ENCODE measurements around the gene RASAL2. TPM values are rescaled to one million over a fixed set of nuclear protein-coding genes. Genes with fewer than 3 reads are reported as not detected.

Gene RASAL2
- total RNA-seq, 1 donor = 0.84 TPM

GRCh38 chr1:178529364-178530036, 435.6 kb downstream of the RASAL2 start:
- Histone ChIP-seq H3K27me3 (ENCODE audit: insufficient read depth, low read length) (no peaks in the 10 kb centered on the region), H3K4me1 (ENCODE audit: insufficient read depth, low read length) (peaks cover 8% of the 10 kb centered on the region), H3K4me3 (ENCODE audit: low read length) (no peak overlapping the region), H3K9me3 (ENCODE audit: low read depth, low read length) (no peaks in the 10 kb centered on the region)

- peaks cover 8% of the 10 kb centered on the region for H3K4me1 ChIP-seq (ENCODE audit: insufficient read depth, low read length)
- no peak overlapping the region for H3K4me3 ChIP-seq (ENCODE audit: low read length)
- H3K27me3 ChIP-seq (ENCODE audit: insufficient read depth, low read length) = no peaks in the 10 kb centered on the region
- H3K9me3 ChIP-seq (ENCODE audit: low read depth, low read length) = no peaks in the 10 kb centered on the region
Measured at GRCh38 chr1:178530037-178530402, 436.1 kb downstream of the RASAL2 start.

- H3K4me3 ChIP-seq (ENCODE audit: low read length) = no peak overlapping the region
- H3K4me1 ChIP-seq (ENCODE audit: insufficient read depth, low read length) = peaks cover 8% of the 10 kb centered on the region
- no peaks in the 10 kb centered on the region for H3K9me3 ChIP-seq (ENCODE audit: low read depth, low read length)
- no peaks in the 10 kb centered on the region for H3K27me3 ChIP-seq (ENCODE audit: insufficient read depth, low read length)
Measured at GRCh38 chr1:178530502-178530901, 436.6 kb downstream of the RASAL2 start.

- Histone ChIP-seq H3K4me3 (ENCODE audit: low read length) (no peak overlapping the region), H3K9me3 (ENCODE audit: low read depth, low read length) (no peaks in the 10 kb centered on the region), H3K4me1 (ENCODE audit: insufficient read depth, low read length) (peaks cover 8% of the 10 kb centered on the region), H3K27me3 (ENCODE audit: insufficient read depth, low read length) (no peaks in the 10 kb centered on the region)
Measured at GRCh38 chr1:178531887-178532286, 438.0 kb downstream of the RASAL2 start.

GRCh38 chr1:178532392-178532791, 438.5 kb downstream of the RASAL2 start:
- H3K9me3 ChIP-seq (ENCODE audit: low read depth, low read length) = no peaks in the 10 kb centered on the region
- H3K4me1 ChIP-seq (ENCODE audit: insufficient read depth, low read length) = peaks cover 8% of the 10 kb centered on the region
- no peak overlapping the region for H3K4me3 ChIP-seq (ENCODE audit: low read length)
- no peaks in the 10 kb centered on the region for H3K27me3 ChIP-seq (ENCODE audit: insufficient read depth, low read length)

GRCh38 chr1:178533121-178533946, 439.4 kb downstream of the RASAL2 start:
- H3K27me3 ChIP-seq (ENCODE audit: insufficient read depth, low read length) = no peaks in the 10 kb centered on the region
- no peak overlapping the region for H3K4me3 ChIP-seq (ENCODE audit: low read length)
- H3K9me3 ChIP-seq (ENCODE audit: low read depth, low read length) = no peaks in the 10 kb centered on the region
- H3K4me1 ChIP-seq (ENCODE audit: insufficient read depth, low read length) = peaks cover 8% of the 10 kb centered on the region

Other genes with a start within 250 kb of the RASAL2 start
- gene SEC16B, start 124.0 kb upstream of the RASAL2 start, total RNA-seq = not detected